HepG2 (cell line): ENCODE measurements around the gene IGHMBP2. TPM values are rescaled to one million over a fixed set of nuclear protein-coding genes. Genes with fewer than 3 reads are reported as not detected.

ENCODE experiments used
- ATAC-seq: fragments of 200-7000 bp; cut with Tn5 transposase; 3 replicates; pipeline ENCODE4 v1.9.1; 2020; ENCODE audit warnings: mild to moderate bottlenecking, moderate library complexity
- BruUV-seq: library from RNA; stranded (reverse); fragments of 400-500 nt; replicated peaks from 2 replicates; lab custom pipeline; 2021; lab: Mats Ljungman, UMichigan
- CTCF ChIA-PET: fragments of 300-600 bp; formaldehyde crosslinking; extraction: SDS; loops from one replicate; lab custom pipeline; 2021; ENCODE audit warnings: low total read pairs, inconsistent platforms, low intra/inter-chr PET ratio; lab: Yijun Ruan, JAX
- POLR2A ChIA-PET: fragments of 350-600 bp; sonication (Branson Sonifier 250); formaldehyde crosslinking; loops from one replicate; lab custom pipeline; 2020; ENCODE audit warnings: antibody characterized with exemption, inconsistent platforms; lab: Yijun Ruan, JAX
- DNase-seq: peaks from one replicate; pipeline ENCODE4 v3.0.0-alpha.2; 2015; ENCODE audit warnings: low spot score
- FAIRE-seq: peaks from 3 replicates; lab custom pipeline; 2011; peaks lifted over from hg19 to GRCh38; lab: Jason Lieb, UNC
- H2AFZ ChIP-seq: one replicate; pipeline ENCODE4 v1.6.1; 2011; ENCODE audit warnings: low read length, inconsistent platforms
- H3K27ac ChIP-seq: fragments of 300-600 bp; 3 replicates; pipeline ENCODE4 v1.8.0; 2011; ENCODE audit warnings: mixed run types, mild to moderate bottlenecking, mixed read lengths, low read length, inconsistent platforms; ENCODE audit not compliant: insufficient read depth; ENCODE audit errors: extremely low read length
- H3K27me3 ChIP-seq, 2 experiments: fragments of 200-600 bp in 1 of 2; 2 replicates in 1 of 2; 3 replicates in 1 of 2; pipeline versions ENCODE4 v1.6.0 to v1.8.0; 2011; ENCODE audit warnings: low read length in 2 of 2, mild to moderate bottlenecking in 2 of 2, moderate library complexity in 2 of 2, inconsistent platforms in 1 of 2; ENCODE audit not compliant: insufficient read depth in 2 of 2, control insufficient read depth in 1 of 2
- H3K36me3 ChIP-seq, 2 experiments: fragments of 200-600 bp in 1 of 2; replicated peaks in 1 of 2; 2 replicates in 1 of 2; 3 replicates in 1 of 2; pipeline versions ENCODE4 v1.5.1 to v1.8.0; 2011; ENCODE audit warnings: low read length in 2 of 2, inconsistent platforms in 1 of 2; ENCODE audit not compliant: insufficient read depth in 2 of 2, control insufficient read depth in 1 of 2
- H3K4me1 ChIP-seq: 2 replicates; pipeline ENCODE4 v1.5.1; 2012; ENCODE audit warnings: low read length, inconsistent platforms; ENCODE audit not compliant: insufficient read depth
- H3K4me2 ChIP-seq: 2 replicates; pipeline ENCODE4 v1.6.0; 2011; ENCODE audit warnings: low read depth, low read length, inconsistent platforms
- H3K4me3 ChIP-seq, 3 experiments: fragments of 200-600 bp in 1 of 3; sonication (generic), shearing (Covaris generic) in 1 of 3; replicated peaks in 1 of 3; 2 replicates each; pipeline ENCODE4 v1.5.1; 2011 to 2016; ENCODE audit warnings: low read length in 3 of 3, inconsistent platforms in 2 of 3, low read depth in 2 of 3, mild to moderate bottlenecking in 2 of 3, control low read depth in 1 of 3, mixed read lengths in 1 of 3; ENCODE audit not compliant: insufficient read depth in 1 of 3
- H3K79me2 ChIP-seq: one replicate; pipeline ENCODE4 v1.6.1; 2011; ENCODE audit warnings: low read length, inconsistent platforms; ENCODE audit not compliant: insufficient read depth
- H3K9ac ChIP-seq: 2 replicates; pipeline ENCODE4 v1.6.0; 2011; ENCODE audit warnings: mild to moderate bottlenecking, low read depth, low read length, inconsistent platforms; ENCODE audit not compliant: insufficient read depth
- H3K9me3 ChIP-seq: 2 replicates; pipeline ENCODE4 v1.5.1; 2012; ENCODE audit warnings: mild to moderate bottlenecking, low read length
- H4K20me1 ChIP-seq: 2 replicates; pipeline ENCODE4 v1.6.0; 2011; ENCODE audit warnings: inconsistent platforms, mild to moderate bottlenecking, low read length, moderate library complexity; ENCODE audit not compliant: insufficient read depth
- BHLHE40 ChIP-seq: IDR thresholded peaks from 2 replicates; pipeline ENCODE4 v1.6.1; 2011; ENCODE audit warnings: low read length, improper control_type of control experiment
- EEA1 ChIP-seq: sonication (generic); formaldehyde crosslinking; IDR thresholded peaks from 2 replicates; pipeline ENCODE4 v1.5.1; 2020; ENCODE audit warnings: mild to moderate bottlenecking, missing genetic modification reagents, borderline replicate concordance
- IKZF1 ChIP-seq: fragments of 450-650 bp; IDR thresholded peaks from 2 replicates; pipeline ENCODE4 v1.7.1; 2016
- NBN ChIP-seq: fragments of 450-650 bp; conservative IDR thresholded peaks from 2 replicates; pipeline ENCODE4 v1.6.1; 2017
- NONO ChIP-seq, 2 experiments: fragments of 450-650 bp in 1 of 2; sonication (generic) in 1 of 2; formaldehyde crosslinking in 1 of 2; IDR thresholded peaks in 1 of 2; conservative IDR thresholded peaks in 1 of 2; 2 replicates each; pipeline versions ENCODE4 v1.6.1 to v1.8.0; 2017 to 2022; ENCODE audit warnings: mild to moderate bottlenecking in 1 of 2, missing genetic modification reagents in 1 of 2, moderate library complexity in 1 of 2
- PITX1 ChIP-seq: sonication (generic); formaldehyde crosslinking; IDR thresholded peaks from 2 replicates; pipeline ENCODE4 v1.5.1; 2020; ENCODE audit warnings: mild to moderate bottlenecking, missing genetic modification reagents
- TEAD3 ChIP-seq: optimal IDR thresholded peaks from 2 replicates; pipeline ENCODE3; 2016; ENCODE audit warnings: borderline replicate concordance
- ZNF33A ChIP-seq: sonication (generic); formaldehyde crosslinking; IDR thresholded peaks from 2 replicates; pipeline ENCODE4 v1.5.1; 2020; ENCODE audit warnings: missing genetic modification reagents, mild to moderate bottlenecking, moderate library complexity, borderline replicate concordance
- ZNF34 ChIP-seq: sonication (generic); formaldehyde crosslinking; IDR thresholded peaks from 2 replicates; pipeline ENCODE4 v1.4.0; 2020; ENCODE audit warnings: mild to moderate bottlenecking, missing genetic modification reagents, borderline replicate concordance
- ZNF547 ChIP-seq: sonication (generic); formaldehyde crosslinking; IDR thresholded peaks from 2 replicates; pipeline ENCODE4 v1.5.1; 2020; ENCODE audit warnings: mild to moderate bottlenecking, missing genetic modification reagents
- ZNF775 ChIP-seq: sonication (generic); formaldehyde crosslinking; IDR thresholded peaks from 2 replicates; pipeline ENCODE4 v1.4.0; 2020; ENCODE audit warnings: missing genetic modification reagents, mild to moderate bottlenecking, moderate library complexity, borderline replicate concordance
- WGBS: methylation state at CpG from one replicate; pipeline ENCODE4 v1.1.6; 2017; ENCODE audit warnings: low lambda C conversion rate; 5-methylcytosine and 5-hydroxymethylcytosine counted together
- in situ Hi-C: cut with HindIII; loops from 2 replicates; pipeline ENCODE4 v1.10.0; 2017; ENCODE audit warnings: low pct_unique_long_range_greater_than_20kb; ENCODE audit not compliant: extremely low pct_ligation_motif_present
- intact Hi-C: fragments of 100-400 bp; cut with micrococcal nuclease; formaldehyde crosslinking; loops from one replicate; pipeline ENCODE4 v1.10.0; 2022; ENCODE audit not compliant: unreplicated experiment
- polyA plus RNA-seq, 8 experiments: library from polyadenylated mRNA; depleted of rRNA in 3 of 8; stranded (reverse) in 7 of 8; unstranded in 1 of 8; fragments of >200 nt; fragmentation: Illumina TruSeq in 4 of 8; extraction: Trizol in 4 of 8; gene quantifications; 2 replicates each; pipeline versions ENCODE4 v1.2.1 to v1.2.3, GENCODE V29; 2011 to 2016; ENCODE audit warnings: low read depth in 4 of 8, missing spikeins in 1 of 8, mixed read lengths in 1 of 8; ENCODE audit not compliant: insufficient read depth in 1 of 8
- total RNA-seq, 5 experiments: library from RNA; depleted of rRNA; stranded (reverse); fragments of >200 nt; fragmentation: Illumina TruSeq; extraction: Trizol; gene quantifications; 2 replicates each; pipeline ENCODE4 v1.2.3, GENCODE V29; 2016; ENCODE audit warnings: low read depth in 1 of 5
- TF ChIP-seq, protein P1 (sequence below): sonication (generic); formaldehyde crosslinking; IDR thresholded peaks from 2 replicates; pipeline ENCODE4 v1.8.0; 2023; ENCODE audit warnings: mild to moderate bottlenecking, missing genetic modification reagents

Gene IGHMBP2
- total and polyA plus RNA-seq, 2 of the 13 experiments (the other 11 are each of a cell fraction or from before 2014, with no cell fraction given), result 8.9 to 9.9 TPM

DNA sequence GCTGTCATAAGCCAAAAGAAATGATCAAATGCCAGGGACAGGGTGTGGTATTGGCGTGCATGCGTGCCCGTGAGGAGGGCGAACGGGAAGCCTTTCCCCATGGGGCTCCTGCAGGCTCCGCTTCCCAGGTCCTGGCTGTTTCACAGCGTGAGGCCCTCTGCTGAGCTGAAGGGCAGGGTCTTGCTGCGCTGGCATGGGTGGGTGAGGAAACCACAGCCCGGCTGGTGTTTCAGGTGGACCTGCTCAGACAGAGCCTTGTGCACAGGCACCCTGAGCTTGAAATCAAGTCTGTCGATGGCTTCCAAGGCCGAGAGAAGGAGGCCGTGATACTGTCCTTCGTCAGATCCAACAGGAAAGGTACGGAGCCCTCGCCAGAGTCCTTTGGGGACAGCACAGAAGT lies 31.4 kb downstream of the IGHMBP2 start:
- no peaks in the 10 kb centered on the region for H3K4me1 ChIP-seq
- H3K27ac ChIP-seq, result no peak overlapping the region
- in situ Hi-C loops, result no loop called here
- ChIA-PET POLR2A (no interaction called here), CTCF (no interaction called here)
- peaks cover 22 to 46% of the 10 kb centered on the region in 2 experiments; a peak in 4 of 5 replicates for H3K36me3 ChIP-seq
- no peaks in the 10 kb centered on the region for H3K79me2 ChIP-seq
- 94% methylated on average over 10 of the region's 15 CpGs for WGBS
- intact Hi-C loops, result no loop called here
- no peaks in the 10 kb centered on the region for H4K20me1 ChIP-seq
- no peak for FAIRE-seq
- TF ChIP-seq BHLHE40 (no peak), ZNF34 (CRISPR knock-in tag) (no peak), NBN (no peak), PITX1 (no peak), ZNF547 (CRISPR knock-in tag) (no peak), IKZF1 (no peak), EEA1 (CRISPR knock-in tag) (no peak), ZNF33A (CRISPR knock-in tag) (no peak), NONO (IDR thresholded peaks at IDR 0.05) (no peak), NONO (CRISPR knock-in tag; conservative IDR thresholded peaks at IDR 0.05) (no peak), ZNF775 (CRISPR knock-in tag) (no peak), TEAD3 (CRISPR knock-in tag) (no peak)
- TF ChIP-seq, protein P1, sequence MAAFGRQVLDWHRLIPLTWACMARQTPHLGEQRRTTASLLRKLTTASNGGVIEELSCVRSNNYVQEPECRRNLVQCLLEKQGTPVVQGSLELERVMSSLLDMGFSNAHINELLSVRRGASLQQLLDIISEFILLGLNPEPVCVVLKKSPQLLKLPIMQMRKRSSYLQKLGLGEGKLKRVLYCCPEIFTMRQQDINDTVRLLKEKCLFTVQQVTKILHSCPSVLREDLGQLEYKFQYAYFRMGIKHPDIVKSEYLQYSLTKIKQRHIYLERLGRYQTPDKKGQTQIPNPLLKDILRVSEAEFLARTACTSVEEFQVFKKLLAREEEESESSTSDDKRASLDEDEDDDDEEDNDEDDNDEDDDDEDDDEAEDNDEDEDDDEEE (CRISPR knock-in tag), result no peak
- BruUV-seq, result no TSS peak
- no peak overlapping the region for H2AFZ ChIP-seq
- no peak overlapping the region for H3K4me3 ChIP-seq
- H3K27me3 ChIP-seq, result no peaks in the 10 kb centered on the region; a peak in 1 of 5 replicates
- no peak for DNase-seq
- no peak for ATAC-seq
- no peak overlapping the region for H3K9ac ChIP-seq
- no peak overlapping the region for H3K4me2 ChIP-seq
- H3K9me3 ChIP-seq, result no peaks in the 10 kb centered on the region
